Caco-2 (cell line): ENCODE measurements around the gene AP3D1. TPM values are rescaled to one million over a fixed set of nuclear protein-coding genes. Genes with fewer than 3 reads are reported as not detected.

ENCODE experiments used
- BruUV-seq: library from RNA; stranded (reverse); fragments of 400-500 nt; replicated peaks from 2 replicates; lab custom pipeline; 2021; lab: Mats Ljungman, UMichigan
- CTCF ChIA-PET: fragments of 300-600 bp; sonication (Branson Sonifier 250); formaldehyde crosslinking; loops from one replicate; lab custom pipeline; 2022; ENCODE audit warnings: antibody characterized with exemption; lab: Charles Lee
- POLR2A ChIA-PET: fragments of 300-600 bp; sonication (Branson Sonifier 250); formaldehyde crosslinking; loops from one replicate; lab custom pipeline; 2022; ENCODE audit warnings: antibody characterized with exemption; lab: Charles Lee
- DNase-seq, 2 experiments: peaks; one replicate each; pipeline versions ENCODE4 v3.0.0 to v3.0.0-alpha.2; 2020 to 2022
- H3K27me3 ChIP-seq: replicated peaks from 2 replicates; pipeline ENCODE4 v1.6.0; 2011; ENCODE audit warnings: low read length; ENCODE audit not compliant: control insufficient read depth, insufficient read depth
- H3K36me3 ChIP-seq: 2 replicates; pipeline ENCODE4 v1.5.1; 2011; ENCODE audit warnings: low read length; ENCODE audit not compliant: control insufficient read depth, insufficient read depth
- H3K4me1 ChIP-seq: fragments of 250-450 bp; sonication (Bioruptor Pico); 2 replicates; pipeline ENCODE4 v1.5.1; 2020; ENCODE audit warnings: mild to moderate bottlenecking
- H3K4me3 ChIP-seq: 2 replicates; pipeline ENCODE4 v1.5.1; 2011; ENCODE audit warnings: low read depth, mild to moderate bottlenecking, control low read depth, low read length
- H3K9me3 ChIP-seq: fragments of 250-450 bp; sonication (Bioruptor Pico); 2 replicates; pipeline ENCODE4 v1.5.1; 2020; ENCODE audit warnings: mild to moderate bottlenecking, moderate library complexity
- H3K27ac Mint-ChIP-seq: one replicate; pipeline ENCODE4 v1.8.0; 2022; ENCODE audit warnings: mixed read lengths; ENCODE audit not compliant: unreplicated experiment
- H3K27me3 Mint-ChIP-seq: one replicate; pipeline ENCODE4 v1.8.0; 2022; ENCODE audit warnings: mixed read lengths; ENCODE audit not compliant: insufficient read depth, unreplicated experiment
- H3K36me3 Mint-ChIP-seq: one replicate; pipeline ENCODE4 v1.8.0; 2022; ENCODE audit warnings: mild to moderate bottlenecking, mixed read lengths; ENCODE audit not compliant: insufficient read depth, unreplicated experiment
- H3K4me1 Mint-ChIP-seq: one replicate; pipeline ENCODE4 v1.8.0; 2022; ENCODE audit warnings: low read depth, mixed read lengths; ENCODE audit not compliant: unreplicated experiment
- H3K4me3 Mint-ChIP-seq: one replicate; pipeline ENCODE4 v1.8.0; 2022; ENCODE audit warnings: mild to moderate bottlenecking, moderate library complexity, mixed read lengths; ENCODE audit not compliant: unreplicated experiment
- H3K9me3 Mint-ChIP-seq: one replicate; pipeline ENCODE4 v1.8.0; 2022; ENCODE audit warnings: mixed read lengths; ENCODE audit not compliant: unreplicated experiment
- intact Hi-C: fragments of 100-400 bp; cut with micrococcal nuclease; formaldehyde crosslinking; loops from one replicate; pipeline ENCODE4 v1.10.0; 2022; ENCODE audit not compliant: unreplicated experiment
- total RNA-seq: library from RNA; stranded (reverse); gene quantifications from 2 replicates; pipeline ENCODE4 v1.2.3, GENCODE V29; 2022
- TF ChIP-seq, protein P1 (sequence below), 2 experiments: fragments of 200-600 bp in 1 of 2; IDR thresholded peaks; 1 replicate in 1 of 2; 2 replicates in 1 of 2; pipeline versions ENCODE4 v1.5.1 to v1.8.0; 2011 to 2022; ENCODE audit warnings: antibody characterized with exemption in 1 of 2, control low read depth in 1 of 2, inconsistent platforms in 1 of 2, low read depth in 1 of 2, low read length in 1 of 2, mild to moderate bottlenecking in 1 of 2, moderate library complexity in 1 of 2; ENCODE audit not compliant: insufficient read depth in 1 of 2, severe bottlenecking in 1 of 2, unreplicated experiment in 1 of 2

Gene AP3D1
- total RNA-seq, 1 experiment from 2014 or later, result 151 TPM

DNA sequence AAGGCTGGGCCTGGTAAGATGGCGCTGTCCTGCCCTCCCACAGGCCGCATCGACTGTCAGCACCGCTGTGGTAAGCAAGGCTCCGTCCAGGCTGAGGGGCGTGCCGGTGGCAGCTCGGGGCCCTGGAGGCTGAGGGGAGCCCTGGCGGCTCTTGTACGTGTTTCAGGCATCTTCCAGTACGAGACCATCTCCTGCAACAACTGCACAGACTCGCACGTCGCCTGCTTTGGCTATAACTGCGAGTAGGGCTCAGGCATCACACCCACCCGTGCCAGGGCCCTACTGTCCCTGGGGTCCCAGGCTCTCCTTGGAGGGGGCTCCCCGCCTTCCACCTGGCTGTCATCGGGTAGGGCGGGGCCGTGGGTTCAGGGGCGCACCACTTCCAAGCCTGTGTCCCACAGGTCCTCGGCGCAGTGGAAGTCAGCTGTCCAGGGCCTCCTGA lies 53.5 kb downstream of the AP3D1 start:
- intact Hi-C loops, result loop anchor here (2.0 to 5.0 kb wide), 2 partner anchors 36 to 53 kb away; partner anchors contain the start of gene AP3D1
- Histone ChIP-seq H3K9me3 (no peaks in the 10 kb centered on the region), H3K4me1 (peaks cover 8% of the 10 kb centered on the region), H3K27me3 (no peaks in the 10 kb centered on the region), H3K4me3 (no peak overlapping the region), H3K36me3 (no peaks in the 10 kb centered on the region)
- TF ChIP-seq, protein P1, sequence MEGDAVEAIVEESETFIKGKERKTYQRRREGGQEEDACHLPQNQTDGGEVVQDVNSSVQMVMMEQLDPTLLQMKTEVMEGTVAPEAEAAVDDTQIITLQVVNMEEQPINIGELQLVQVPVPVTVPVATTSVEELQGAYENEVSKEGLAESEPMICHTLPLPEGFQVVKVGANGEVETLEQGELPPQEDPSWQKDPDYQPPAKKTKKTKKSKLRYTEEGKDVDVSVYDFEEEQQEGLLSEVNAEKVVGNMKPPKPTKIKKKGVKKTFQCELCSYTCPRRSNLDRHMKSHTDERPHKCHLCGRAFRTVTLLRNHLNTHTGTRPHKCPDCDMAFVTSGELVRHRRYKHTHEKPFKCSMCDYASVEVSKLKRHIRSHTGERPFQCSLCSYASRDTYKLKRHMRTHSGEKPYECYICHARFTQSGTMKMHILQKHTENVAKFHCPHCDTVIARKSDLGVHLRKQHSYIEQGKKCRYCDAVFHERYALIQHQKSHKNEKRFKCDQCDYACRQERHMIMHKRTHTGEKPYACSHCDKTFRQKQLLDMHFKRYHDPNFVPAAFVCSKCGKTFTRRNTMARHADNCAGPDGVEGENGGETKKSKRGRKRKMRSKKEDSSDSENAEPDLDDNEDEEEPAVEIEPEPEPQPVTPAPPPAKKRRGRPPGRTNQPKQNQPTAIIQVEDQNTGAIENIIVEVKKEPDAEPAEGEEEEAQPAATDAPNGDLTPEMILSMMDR (IDR thresholded peaks at IDR 0.05; ENCODE audit: insufficient read depth in 1 of 2, low read depth in 1 of 2, low read length in 1 of 2, severe bottlenecking in 1 of 2, unreplicated experiment in 1 of 2), result no peak
- DNase-seq, result no peak
- ChIA-PET CTCF (no interaction called here), POLR2A (no interaction called here)
- peaks cover 61% of the 10 kb centered on the region for H3K36me3 Mint-ChIP-seq
- no peaks in the 10 kb centered on the region for H3K9me3 Mint-ChIP-seq
- no peaks in the 10 kb centered on the region for H3K27me3 Mint-ChIP-seq
- BruUV-seq, result no TSS peak
- no peaks in the 10 kb centered on the region for H3K4me1 Mint-ChIP-seq
- H3K27ac Mint-ChIP-seq, result peak overlapping the region; percentile 53
- H3K4me3 Mint-ChIP-seq, result peak overlapping the region; percentile 82

DNA sequence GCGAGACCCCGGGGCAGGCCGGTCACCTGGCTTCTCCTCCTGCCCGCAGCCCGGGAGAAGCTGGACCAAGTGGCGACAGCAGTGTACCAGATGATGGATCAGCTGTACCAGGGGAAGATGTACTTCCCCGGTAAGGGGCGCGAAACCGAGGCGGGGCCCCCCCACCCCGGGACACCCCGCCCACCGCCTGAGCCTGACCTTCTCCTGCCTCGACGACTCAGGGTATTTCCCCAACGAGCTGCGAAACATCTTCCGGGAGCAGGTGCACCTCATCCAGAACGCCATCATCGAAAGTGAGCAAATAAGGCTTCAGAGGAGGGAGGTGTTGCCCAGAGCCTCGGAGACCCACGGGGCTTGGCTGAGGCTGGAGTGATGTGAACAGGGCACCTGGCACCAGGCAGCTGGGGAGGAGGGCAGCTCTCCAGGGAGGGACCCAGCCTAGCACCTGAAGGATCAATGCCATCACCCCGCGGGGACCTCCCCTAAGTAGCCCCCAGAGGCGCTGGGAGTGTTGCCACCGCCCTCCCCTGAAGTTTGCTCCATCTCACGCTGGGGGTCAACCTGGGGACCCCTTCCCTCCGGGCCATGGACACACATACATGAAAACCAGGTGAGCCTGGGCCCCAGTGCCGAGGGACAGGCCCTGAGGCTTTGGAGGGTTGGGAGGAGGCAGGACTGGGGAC lies 54.0 kb downstream of the AP3D1 start:
- intact Hi-C loops, result loop anchor here (2.0 to 5.0 kb wide), 2 partner anchors 35 to 53 kb away; partner anchors contain the start of gene AP3D1
- no peaks in the 10 kb centered on the region for H3K27me3 Mint-ChIP-seq
- H3K36me3 Mint-ChIP-seq, result peaks cover 61% of the 10 kb centered on the region
- ChIA-PET POLR2A (no interaction called here), CTCF (no interaction called here)
- H3K4me3 Mint-ChIP-seq, result peak overlapping the region; percentile 82
- TF ChIP-seq, protein P1 (IDR thresholded peaks at IDR 0.05; ENCODE audit: insufficient read depth in 1 of 2, low read depth in 1 of 2, low read length in 1 of 2, severe bottlenecking in 1 of 2, unreplicated experiment in 1 of 2), result no peak
- Histone ChIP-seq H3K36me3 (no peaks in the 10 kb centered on the region), H3K4me1 (peaks cover 8% of the 10 kb centered on the region), H3K4me3 (peak overlapping the region; percentile 47), H3K9me3 (no peaks in the 10 kb centered on the region), H3K27me3 (no peaks in the 10 kb centered on the region)
- no peaks in the 10 kb centered on the region for H3K9me3 Mint-ChIP-seq
- no peaks in the 10 kb centered on the region for H3K4me1 Mint-ChIP-seq
- BruUV-seq, result no TSS peak
- peak overlapping the region; percentile 53 for H3K27ac Mint-ChIP-seq
- DNase-seq, result peak in 1 of 2 experiments; percentile 11

DNA sequence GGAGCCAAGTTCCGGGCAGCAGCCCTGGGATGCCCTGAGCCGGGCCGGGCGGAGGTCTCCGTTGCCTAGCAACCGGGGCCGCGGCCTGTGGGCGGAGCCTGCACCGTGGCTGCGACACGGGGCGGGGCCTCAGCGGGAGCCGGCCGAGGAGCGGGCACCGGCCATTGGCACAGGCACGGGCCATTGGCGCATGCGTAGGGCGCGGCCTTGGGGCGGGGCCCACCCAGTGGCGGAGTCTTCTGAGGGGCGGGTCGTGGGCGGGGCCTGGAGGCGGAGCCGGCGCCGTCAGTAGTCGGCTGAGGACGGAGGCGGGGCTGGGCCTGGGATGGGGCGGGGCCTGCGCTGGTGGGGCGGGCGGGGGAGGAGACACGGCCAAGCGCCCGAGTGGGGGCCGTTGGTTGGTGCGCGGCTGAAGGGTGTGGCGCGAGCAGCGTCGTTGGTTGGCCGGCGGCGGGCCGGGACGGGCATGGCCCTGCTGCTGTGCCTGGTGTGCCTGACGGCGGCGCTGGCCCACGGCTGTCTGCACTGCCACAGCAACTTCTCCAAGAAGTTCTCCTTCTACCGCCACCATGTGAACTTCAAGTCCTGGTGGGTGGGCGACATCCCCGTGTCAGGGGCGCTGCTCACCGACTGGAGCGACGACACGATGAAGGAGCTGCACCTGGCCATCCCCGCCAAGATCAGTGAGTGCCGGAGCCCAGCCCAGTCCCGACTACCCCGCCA lies 54.7 kb downstream of the AP3D1 start, which contains the start of gene IZUMO4:
TSS of gene IZUMO4 (plus strand) at position 436 of the 723 bp plus-strand sequence. CDS start at position 467, 31 bp downstream.
- H3K9me3 Mint-ChIP-seq, result no peaks in the 10 kb centered on the region

More for the DNA sequence above, 54.7 kb downstream of the AP3D1 start, which contains the start of gene IZUMO4:
- DNase-seq, result peak; percentile 97 to 98
- TF ChIP-seq, protein P1 (IDR thresholded peaks at IDR 0.05; ENCODE audit: insufficient read depth in 1 of 2, low read depth in 1 of 2, low read length in 1 of 2, severe bottlenecking in 1 of 2, unreplicated experiment in 1 of 2), result peak in 1 of 2 experiments; percentile 28
- CTCF ChIA-PET, result no interaction called here
- no TSS peak for BruUV-seq
- H3K9me3 ChIP-seq, result no peaks in the 10 kb centered on the region
- Mint-ChIP-seq H3K4me3 (peak within 1 kb of the TSS; percentile 82), H3K27ac (peak within 1 kb of the TSS; percentile 88), H3K36me3 (peaks cover 54% of the 10 kb centered on the region), H3K27me3 (no peaks in the 10 kb centered on the region), H3K4me1 (no peaks in the 10 kb centered on the region)
- peaks cover 8% of the 10 kb centered on the region for H3K4me1 ChIP-seq
- peak within 1 kb of the TSS; percentile 69 for H3K4me3 ChIP-seq
- POLR2A ChIA-PET, result interaction anchor here (0.9 kb wide), 1 partner anchor 36 kb away, joined by 3 read pairs; no protein-coding TSS in a partner anchor
- H3K36me3 ChIP-seq, result no peaks in the 10 kb centered on the region
- no peaks in the 10 kb centered on the region for H3K27me3 ChIP-seq
- intact Hi-C loops, result loop anchor here (2.0 to 5.0 kb wide), 2 partner anchors 34 to 54 kb away; partner anchors contain the start of gene AP3D1
